DMS114 treated with DMSO at 0.1 percent for 48 hours (cell line): ENCODE measurements around the gene GPX4.

ENCODE experiments used
- DNase-seq: peaks from one replicate; lab custom pipeline; 2025; ENCODE audit not compliant: unreplicated experiment; lab: John Stamatoyannopoulos, UW

GPX4 gene

DNA sequence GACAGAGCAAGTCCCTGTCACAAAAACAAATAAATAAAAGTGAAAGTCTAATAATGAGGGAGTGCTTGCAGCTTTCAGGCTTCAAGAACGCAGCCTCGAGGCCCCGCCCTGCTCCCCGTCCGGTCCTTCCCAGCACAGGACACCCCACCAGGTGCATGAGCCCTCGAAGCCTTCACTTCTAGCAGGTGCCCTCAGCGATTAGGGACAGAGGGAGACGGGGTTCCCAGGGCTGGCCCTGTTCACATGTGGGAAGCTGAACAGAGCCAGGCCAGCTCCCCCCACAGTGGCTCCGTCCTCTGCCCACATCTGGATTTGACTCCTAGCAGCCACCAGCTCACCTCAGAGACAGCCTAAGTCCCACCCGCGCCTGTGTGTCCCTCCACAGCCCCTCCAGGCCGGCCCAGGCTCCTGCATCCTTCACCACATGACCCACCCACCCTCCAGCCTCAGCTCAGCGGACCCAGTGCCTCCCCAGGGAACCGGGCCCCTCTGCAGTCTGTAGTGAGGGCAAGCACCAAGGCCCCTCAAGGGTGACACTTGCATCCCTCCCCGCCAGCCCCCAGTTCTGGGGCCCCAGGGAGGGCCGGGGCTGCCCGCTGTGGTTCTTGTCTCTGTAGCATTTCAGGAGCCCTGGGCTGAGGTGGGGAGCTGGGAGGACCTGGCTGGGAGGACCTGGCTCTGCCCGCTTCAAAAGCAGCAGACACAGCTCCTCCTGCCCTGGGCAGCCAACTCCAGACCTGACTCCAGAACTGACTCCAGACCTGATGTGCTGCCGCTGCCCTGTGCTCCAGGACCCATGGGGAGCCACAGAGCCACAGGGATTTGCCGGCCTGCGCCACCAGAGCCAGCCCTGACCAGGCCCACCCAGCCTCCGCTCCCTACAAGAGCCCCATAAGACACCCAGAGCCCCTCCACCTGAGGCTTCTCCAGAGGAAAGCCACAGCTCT lies 27.2 kb downstream of the GPX4 start:
- no peak for DNase-seq

DNA sequence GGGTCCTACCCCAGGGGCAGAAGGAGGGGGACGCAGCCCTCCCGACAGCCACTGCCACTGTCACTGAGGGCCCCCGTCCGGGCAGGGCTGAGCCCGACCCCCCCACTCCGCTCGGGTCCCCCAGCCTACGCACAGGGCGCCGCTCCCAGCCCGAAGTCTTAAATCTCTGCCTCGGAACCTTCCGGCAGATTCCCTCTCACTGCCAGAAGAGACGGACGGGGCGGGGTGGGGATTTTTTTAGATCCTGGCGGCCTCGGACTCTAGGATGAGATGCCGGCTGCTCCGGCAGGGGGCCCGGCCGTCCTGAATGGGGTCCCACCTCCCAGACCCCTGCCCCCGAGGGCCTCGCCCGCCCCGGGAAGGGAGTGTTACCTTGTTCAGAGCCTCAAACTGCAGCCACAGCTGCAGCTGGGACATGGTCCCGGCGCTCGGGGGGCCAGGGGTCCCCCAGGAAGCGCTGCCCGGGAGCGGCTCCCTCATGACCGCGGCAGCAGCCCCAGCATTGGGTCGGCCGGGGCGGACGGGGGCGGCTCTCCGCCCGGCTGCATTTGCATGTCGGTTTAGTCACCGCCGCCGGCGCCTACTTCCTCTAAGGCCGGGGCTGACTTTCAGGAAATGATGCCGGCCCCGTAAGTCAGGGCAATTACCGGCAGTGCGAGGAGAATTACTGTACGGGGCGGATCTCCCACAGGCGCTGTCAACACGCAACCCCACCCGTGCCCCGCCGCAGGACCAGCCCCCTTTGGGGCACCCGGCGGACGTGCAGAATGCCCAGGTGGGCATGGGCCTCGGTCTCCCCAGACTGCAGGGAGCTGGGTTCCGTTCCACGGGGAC lies 28.1 kb downstream of the GPX4 start:
- DNase-seq: no peak

DNA sequence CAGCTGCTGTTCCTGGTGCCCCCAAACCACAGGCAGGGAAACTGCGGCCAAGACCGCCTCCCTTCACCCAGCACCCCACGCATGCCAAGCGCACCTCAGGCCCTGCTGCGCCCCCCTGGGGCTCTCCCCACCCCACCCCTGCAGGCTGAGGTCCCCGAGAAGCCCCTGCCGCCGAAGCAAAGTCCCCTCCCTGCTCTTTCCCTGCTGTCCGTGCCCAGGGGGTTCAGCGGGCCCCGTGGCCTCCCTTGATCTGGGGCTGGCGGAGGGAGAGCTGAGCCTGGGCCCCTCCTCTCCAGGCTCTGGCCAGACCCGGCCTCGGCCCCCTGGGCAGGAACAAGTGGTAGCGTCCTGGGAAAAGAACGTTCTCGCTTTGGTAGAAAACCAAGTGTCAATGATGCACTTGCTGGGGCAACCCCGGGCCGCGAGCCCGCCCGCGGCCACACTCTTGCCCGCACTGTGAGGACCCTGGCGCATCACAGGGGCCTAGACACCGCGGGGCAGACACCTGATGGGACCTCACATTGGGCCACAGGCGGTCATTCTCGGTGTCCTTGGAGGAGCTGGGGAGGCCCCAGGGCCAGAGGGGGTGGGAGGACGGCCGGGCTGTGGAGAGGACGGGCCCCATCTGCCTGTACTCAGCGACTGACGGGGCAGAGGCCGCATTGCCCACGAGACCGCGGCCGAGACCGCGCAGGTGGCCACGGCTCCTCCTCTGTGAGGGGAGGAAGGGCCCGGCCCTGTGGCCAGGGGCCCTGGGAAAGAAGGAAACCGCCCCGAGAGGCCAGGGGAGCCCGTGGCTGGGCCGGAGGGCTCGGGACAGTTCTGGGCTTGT lies 29.0 kb downstream of the GPX4 start:
- no peak for DNase-seq

DNA sequence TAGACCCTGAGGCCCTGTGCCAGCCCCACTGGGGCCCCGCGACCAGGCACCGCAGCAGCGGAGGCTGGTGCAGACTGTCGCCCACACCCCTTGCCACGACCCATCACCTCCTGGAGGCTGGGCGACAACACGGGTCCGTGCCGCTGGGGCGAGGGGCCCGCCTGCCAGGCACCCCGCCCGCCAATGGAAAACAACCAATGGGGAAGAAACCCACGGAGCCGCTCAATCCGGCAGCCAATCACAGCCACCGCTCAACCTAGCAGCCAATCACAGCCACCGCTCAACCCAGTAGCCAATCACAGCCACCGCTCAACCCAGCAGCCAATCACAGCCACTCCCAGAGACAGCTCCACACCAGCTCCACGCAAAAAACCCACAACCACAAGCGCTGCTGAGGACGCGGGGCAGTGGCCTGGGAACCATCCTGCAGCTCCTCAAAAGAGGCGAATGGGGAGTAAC lies 29.7 kb downstream of the GPX4 start:
- no peak for DNase-seq

DNA sequence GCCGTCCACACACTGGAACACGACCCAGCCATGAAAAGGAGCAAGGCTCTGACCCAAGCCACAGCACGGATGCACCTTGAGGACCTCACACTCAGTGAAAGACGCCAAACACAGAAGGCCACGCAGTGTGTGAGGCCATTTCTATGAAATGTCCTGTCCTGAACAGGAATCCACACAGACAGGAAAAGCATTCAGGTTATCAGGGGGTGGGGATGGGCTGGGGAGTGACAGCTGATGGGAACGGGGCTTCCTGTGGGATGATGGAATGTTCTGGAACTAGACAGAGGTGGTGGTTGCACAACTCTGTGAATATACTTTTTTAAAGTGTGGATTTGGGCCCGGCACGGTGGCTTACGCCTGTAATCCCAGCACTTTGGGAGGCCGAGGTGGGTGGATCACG lies 30.6 kb downstream of the GPX4 start:
- DNase-seq: no peak

DNA sequence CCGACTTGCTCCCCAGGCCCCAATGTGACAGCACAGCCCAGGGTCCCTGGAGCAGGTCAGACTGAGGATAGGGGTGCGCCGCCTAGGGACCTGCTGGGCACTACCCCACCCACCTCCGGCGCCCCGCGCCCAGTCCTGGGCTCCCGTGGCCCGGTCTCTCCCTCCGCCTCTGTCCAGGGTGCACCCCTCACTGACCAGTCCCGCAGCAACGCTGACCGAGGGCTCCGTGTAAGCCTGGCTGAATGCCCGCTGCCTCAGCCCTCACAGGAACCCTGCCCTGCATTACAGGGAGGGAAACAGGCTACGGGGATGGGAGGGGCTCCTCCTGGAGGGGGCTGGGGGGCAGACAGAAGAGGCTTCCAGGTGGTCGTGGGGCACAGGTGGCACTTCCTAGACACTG lies 31.7 kb downstream of the GPX4 start:
- DNase-seq: no peak

DNA sequence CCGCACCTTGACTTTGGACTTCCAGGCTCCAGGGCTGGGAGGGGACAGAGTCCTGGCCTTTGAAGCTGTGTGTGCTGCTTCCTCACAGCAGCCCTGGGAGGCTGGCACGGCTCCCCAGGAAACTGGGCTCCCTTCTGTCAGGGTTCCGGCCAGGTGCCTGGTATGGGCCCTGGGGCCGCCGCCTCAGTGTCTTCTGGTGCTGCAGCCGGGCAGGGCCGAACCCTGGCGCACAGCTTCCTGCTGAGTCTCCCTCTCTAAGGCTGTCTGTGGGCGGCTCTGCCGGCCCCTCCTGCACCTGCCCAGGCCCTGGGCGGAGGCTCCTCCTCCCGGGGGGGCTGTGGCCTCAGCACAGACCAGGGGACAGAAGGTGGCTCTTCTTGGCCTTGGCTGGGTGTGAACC lies 32.4 kb downstream of the GPX4 start:
- no peak for DNase-seq

DNA sequence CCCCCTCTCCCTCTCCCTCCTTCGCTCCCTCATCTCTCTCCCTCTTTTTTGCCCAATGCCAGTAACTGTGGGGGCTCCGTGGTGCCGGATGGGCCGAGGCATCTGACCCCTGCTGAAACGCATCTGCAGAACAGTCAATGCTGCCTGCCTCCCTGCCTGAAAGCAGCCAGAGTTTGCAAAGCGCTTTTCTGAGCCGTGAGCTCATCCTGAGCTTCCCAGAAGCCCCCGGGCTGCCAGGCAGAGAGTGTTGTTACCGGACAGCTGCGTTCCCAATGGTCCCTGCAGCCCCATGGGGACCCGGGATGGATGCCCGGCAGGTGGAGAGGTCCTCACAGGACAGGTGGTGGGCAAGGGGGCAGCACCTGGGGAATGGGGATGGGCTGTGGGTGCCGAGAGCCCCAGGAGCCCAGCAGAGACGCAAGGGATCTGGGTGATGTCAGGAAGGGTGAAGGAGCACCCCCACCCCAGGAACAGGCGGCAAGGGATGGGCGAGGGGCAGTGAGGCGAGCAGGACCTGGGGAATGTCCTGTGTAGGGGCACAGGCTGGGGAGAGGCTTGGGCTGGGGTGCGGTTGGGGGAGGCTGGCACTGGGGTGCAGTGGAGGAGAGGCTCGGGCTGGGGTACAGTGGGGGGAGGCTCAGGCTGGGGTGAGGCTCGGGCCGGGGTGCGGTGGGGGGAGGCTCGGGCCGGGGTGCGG lies 33.0 kb downstream of the GPX4 start:
- no peak for DNase-seq

DNA sequence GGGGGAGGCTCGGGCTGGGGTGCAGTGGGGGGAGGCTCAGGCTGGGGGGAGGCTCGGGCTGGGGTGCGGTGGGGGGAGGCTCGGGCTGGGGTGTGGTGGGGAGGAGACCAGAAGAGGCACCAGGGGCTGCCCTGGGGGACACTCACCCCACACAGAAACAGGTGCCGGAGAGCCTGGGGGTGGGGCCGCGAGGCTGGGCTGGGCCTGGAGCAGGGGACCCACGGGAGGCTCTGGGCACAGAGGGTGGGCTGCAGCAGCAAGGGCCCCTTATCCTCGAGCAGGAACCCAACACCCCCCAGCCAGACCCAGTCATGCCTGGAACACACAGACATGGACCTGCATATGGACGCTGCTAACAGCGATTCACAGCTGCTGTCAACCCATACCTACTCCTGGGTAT lies 34.3 kb downstream of the GPX4 start:
- DNase-seq: no peak

DNA sequence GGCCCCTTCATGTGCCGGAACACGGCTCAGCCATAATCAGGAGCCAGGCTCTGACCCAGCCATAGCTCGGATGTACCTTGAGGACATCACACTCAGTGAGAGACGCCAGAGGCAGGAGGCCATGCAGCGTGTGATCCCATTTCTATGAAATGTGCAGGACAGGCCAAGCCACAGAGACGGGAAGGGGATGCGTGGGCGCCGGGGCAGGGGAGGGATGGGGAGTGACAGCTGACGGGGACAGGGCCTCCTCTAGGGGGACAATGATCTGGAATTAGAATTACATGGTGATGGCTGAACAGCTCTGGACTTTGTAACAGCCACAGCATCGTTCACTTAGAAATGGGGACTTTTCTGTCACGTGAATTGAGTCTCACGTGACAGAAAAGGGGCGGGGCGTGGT lies 35.3 kb downstream of the GPX4 start:
- DNase-seq: no peak

DNA sequence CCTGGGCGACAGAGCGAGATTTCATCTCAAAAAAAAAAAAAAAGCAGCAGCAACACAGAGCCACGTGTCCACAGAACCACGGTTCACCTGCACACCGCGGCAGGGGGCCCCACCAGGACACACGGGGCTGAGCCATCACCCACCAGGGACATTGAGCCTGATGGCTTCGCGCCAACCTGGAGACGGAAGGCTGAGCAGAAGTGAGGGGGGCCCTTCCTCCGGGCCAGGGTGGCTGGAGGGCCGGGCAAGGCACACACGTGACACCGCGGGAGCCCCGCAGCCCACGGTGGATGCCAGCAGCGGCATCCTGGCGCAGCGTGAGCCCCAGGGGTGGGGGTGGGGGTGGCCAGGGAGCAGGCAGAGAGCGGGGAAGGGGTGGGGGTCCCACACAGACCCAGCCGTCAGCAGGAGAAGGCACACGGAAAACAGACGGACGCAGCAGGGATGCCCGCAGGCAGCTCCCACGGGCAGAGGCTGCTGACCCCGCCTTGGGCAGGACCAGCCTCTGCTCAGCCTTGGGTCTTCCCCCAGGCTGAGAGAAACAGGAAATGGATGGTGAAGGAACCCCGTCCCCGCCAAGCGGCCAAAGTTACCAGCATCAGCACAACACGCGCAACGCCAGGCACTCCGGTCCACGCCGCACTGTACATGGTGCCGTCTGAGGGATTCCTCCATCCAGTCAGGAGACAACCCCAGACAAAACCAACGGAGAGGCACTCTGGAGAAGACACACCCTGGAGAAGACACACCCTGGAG lies 36.7 kb downstream of the GPX4 start:
- no peak for DNase-seq

DNA sequence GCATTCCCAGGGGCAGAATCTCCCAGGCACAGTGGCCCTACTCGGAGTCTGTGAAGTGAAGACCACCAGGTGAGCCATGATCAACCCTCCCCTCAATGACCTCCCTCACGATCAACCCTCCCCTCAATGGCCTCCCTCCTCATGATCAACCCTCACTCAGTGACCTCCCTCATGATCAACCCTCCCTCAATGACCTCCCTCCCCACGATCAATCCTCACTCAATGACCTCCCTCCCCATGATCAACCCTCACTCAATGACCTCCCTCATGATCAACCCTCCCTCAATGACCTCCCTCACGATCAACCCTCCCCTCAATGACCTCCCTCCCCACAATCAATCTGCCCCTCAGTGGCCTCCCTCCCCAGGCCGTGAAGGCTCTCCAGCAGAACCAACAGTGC lies 38.1 kb downstream of the GPX4 start:
- DNase-seq: no peak

DNA sequence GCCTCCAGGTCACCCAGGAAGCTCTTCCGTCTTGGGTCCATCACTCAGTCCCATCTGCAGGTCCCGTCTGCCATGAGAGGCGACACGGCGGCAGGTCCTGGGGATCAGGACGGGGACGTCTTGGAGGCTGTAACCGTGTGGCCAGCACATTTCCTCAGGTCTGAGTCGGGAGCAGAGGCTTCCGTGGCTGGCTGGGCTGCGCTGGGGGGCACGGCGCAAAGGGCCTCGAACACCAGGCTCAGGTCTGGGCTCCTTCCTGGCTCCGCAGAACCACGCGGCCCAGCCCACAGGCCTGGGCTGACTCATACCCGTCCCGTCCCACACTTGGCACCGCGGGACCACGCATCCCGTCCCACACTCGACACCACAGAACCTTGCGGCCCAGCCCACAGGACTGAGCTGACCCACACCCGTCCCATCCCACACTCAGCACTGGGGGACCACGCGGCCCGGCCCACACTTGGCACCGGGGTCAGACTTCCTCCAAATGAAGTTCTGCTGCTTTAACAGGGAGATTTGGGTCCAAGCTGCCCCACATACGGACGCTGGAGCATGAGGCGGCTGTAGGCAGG lies 40.1 kb downstream of the GPX4 start:
- DNase-seq: no peak

DNA sequence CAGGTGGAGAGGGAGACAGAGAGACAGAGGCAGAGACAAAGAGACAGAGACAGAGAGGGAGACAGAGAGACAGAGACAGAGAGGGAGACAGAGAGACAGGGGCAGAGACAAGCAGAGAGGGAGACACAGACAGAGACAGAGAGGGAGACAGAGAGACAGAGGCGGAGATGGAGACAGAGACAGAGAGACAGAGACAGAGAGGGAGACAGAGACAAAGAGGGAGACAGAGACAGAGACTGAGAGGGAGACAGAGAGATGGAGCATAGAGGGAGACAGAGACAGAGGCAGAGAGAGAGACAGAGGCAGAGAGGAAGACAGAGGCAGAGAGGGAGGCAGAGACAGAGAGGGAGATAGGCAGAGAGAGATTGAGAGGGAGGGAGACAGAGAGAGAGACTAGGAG lies 40.9 kb downstream of the GPX4 start:
- no peak for DNase-seq

DNA sequence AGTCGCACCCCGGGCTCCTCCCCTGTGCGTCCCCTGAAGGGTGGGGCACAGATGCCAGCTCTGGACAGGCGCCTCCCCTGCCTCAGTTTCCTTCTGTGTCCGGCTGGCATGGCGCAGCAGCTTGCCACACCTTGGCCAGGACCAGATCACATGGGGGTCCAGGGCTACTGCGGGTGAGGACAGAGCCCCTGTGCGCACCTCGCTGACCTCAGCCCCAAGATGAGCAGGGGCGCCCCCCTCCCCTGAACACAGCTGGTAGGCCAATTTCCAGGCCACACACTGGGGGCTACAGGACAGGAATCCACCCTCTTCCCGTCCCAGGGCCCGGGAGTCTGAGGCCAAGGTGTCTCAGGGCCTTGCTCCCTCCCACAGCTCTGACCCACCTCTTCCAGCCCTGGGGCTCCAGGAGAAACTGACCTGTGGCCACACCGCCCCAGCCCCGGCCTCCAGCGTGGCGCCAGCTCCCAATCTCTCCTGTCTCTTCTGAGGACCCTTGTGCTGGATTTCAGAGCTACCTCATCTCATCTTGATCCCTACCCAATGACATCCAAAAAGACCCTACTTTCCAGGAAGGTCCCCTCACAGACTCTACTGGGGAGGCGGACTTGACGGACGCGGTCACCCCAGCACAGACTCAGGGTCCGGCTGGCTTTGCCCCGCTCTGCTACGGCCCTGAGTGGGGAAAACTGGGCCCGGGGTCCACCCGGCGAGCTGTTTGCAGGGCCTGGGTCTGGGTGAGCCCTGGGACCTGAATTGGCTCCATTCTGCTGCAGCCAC lies 42.0 kb downstream of the GPX4 start:
- no peak for DNase-seq

DNA sequence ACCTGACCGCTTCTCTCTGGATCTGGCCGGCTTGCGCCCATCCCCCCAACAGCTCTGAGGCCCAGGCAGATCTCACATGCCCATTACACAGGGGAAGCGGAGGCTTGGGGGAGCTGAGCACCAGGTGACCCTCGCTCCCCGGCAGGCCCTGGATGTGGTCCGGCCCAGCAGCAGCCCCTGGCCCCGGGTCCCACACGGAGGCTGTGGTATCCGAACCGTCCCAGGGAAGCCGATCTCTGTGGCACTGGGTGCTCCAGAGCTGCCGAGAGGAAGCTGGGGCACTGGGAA lies 42.6 kb downstream of the GPX4 start:
- DNase-seq: no peak

DNA sequence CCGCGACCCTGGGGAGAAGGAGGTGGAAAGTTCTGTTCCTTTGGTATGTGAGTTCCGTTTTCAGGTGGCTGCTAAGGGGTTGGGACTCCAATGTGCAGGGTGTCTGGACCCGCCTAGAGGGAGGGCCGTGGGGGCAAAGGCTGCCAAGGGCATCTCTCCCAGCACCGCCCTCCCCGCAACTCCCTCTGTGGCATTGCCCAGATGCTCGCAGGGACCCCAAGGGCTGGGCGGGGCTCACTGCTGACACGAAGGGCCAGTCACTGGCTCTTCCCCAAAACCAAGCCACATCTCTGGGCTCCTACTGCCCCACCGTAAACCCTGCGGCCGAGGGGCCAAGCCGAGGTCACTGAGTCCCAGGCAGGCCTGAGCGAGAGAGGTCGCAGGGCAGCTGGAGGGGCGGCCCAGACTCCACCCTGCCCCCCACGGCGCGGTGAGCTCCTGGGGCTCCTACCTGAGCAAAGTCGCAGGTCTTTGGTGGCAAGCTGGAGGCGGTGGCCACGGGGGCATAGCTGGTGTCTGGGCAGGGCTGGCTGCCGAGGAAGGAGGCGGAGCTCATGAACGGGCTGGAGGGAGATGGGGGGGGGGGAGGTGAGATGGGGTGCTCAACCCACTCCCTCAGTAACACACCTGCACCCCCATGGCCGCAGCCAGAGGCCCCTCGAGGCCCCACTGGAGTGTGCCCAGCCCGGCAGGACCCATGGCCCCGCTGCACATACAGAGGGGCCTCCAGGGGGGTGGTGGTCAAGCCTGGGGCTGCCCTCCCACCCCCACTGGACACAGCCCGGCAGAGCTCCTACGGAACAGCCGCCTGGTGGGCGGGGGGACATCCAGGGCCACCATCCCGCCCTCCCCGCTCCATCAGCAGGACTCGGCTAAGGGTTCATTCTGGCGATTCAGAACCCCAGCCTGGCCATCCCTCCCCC lies 43.3 kb downstream of the GPX4 start:
- DNase-seq: no peak
